Stomach (tissue), 4 donors: ENCODE data around the gene RHEX.
"Not testable (repeated sequence)": the region's sequence is repeated elsewhere in the genome, so short reads cannot be mapped to it uniquely, and the experiment has no call there.

ENCODE experiments used
- CTCF ChIP-seq, 7 experiments: fragments of 450-650 bp in 4 of 7; fragments of 200-600 bp in 3 of 7; sonication (generic) in 3 of 7; IDR thresholded peaks; one replicate each; pipeline ENCODE4 v1.5.1; 2016 to 2019; ENCODE audit warnings: antibody characterized with exemption in 7 of 7, control low read depth in 2 of 7, mild to moderate bottlenecking in 1 of 7
- EP300 ChIP-seq: sonication (generic); formaldehyde crosslinking; IDR thresholded peaks from one replicate; pipeline ENCODE4 v1.6.1; 2017; ENCODE audit warnings: antibody characterized with exemption

- not testable (repeated sequence) for TF ChIP-seq EP300; CTCF (IDR thresholded peaks at IDR 0.05)
These were observed 2.2 kb downstream of the RHEX start for GRCh38 chr1:206055069-206055625.
